Amniotic epithelial cell (primary cell): Measurements from ENCODE around the gene PLEKHM3.

Source experiments
- DNase-seq: peaks from one replicate; pipeline ENCODE4 v3.0.0-alpha.2; 2010; ENCODE audit warnings: low read depth

The PLEKHM3 gene

GRCh38 chr2:208025037-208025813 is at the start of gene PLEKHM3:
Gene PLEKHM3 (minus strand): TSS chr2:208025527. CDS start chr2:208001639, 23,888 bp downstream.
- peak; percentile 82 for DNase-seq

- peak; percentile 21 for DNase-seq
Observed at GRCh38 chr2:208074610-208075356, 49.5 kb upstream of the PLEKHM3 start.

- peak; percentile 70 for DNase-seq
Observed at GRCh38 chr2:208072250-208072892, 47.0 kb upstream of the PLEKHM3 start.

GRCh38 chr2:208069186-208069585 is 43.9 kb upstream of the PLEKHM3 start:
- DNase-seq = no peak

- no peak for DNase-seq
Observed at GRCh38 chr2:208066016-208066415, 40.7 kb upstream of the PLEKHM3 start.

GRCh38 chr2:208065476-208065875 is 40.1 kb upstream of the PLEKHM3 start:
- DNase-seq = no peak

- DNase-seq = peak; percentile 92
Observed at GRCh38 chr2:208064220-208064961, 39.1 kb upstream of the PLEKHM3 start.

- no peak for DNase-seq
Observed at GRCh38 chr2:208062961-208063360, 37.6 kb upstream of the PLEKHM3 start.

- peak; percentile 41 for DNase-seq
Observed at GRCh38 chr2:208062113-208062512, 36.8 kb upstream of the PLEKHM3 start.

- no peak for DNase-seq
Observed at GRCh38 chr2:208057108-208057507, 31.8 kb upstream of the PLEKHM3 start.

- DNase-seq = no peak
Observed at GRCh38 chr2:208049441-208049840, 24.1 kb upstream of the PLEKHM3 start.

- peak; percentile 55 for DNase-seq
Observed at GRCh38 chr2:208049006-208049405, 23.7 kb upstream of the PLEKHM3 start.

GRCh38 chr2:208047840-208048239 is 22.5 kb upstream of the PLEKHM3 start:
- DNase-seq = no peak

GRCh38 chr2:208046686-208047085 is 21.4 kb upstream of the PLEKHM3 start:
- DNase-seq = peak; percentile 42

- DNase-seq = no peak
Observed at GRCh38 chr2:208042450-208042849, 17.1 kb upstream of the PLEKHM3 start.

GRCh38 chr2:208042041-208042440 is 16.7 kb upstream of the PLEKHM3 start:
- DNase-seq = peak; percentile 33

GRCh38 chr2:208040199-208041171 is 15.2 kb upstream of the PLEKHM3 start:
- peak; percentile 80 for DNase-seq

- DNase-seq = no peak
Observed at GRCh38 chr2:208039376-208040110, 14.2 kb upstream of the PLEKHM3 start.

- no peak for DNase-seq
Observed at GRCh38 chr2:208037564-208038487, 12.5 kb upstream of the PLEKHM3 start.
